Gastrocnemius medialis (tissue), 4 donors: ENCODE data around the gene CBX8. TPM values are rescaled to one million over a fixed set of nuclear protein-coding genes. Genes with fewer than 3 reads are reported as not detected.

Source experiments
- ATAC-seq, 2 donors: fragments of 150-250 bp; one replicate each; pipeline ENCODE4 v1.9.1; 2016
- DNase-seq, 2 donors: peaks; one replicate each; pipeline ENCODE4 v3.0.0-alpha.2; 2019
- H3K27ac ChIP-seq, 4 donors: fragments of 200-600 bp; sonication (generic); 1 replicate in 1 of 4; 2 replicates in 3 of 4; pipeline ENCODE4 v1.5.1; 2016 to 2018; ENCODE audit warnings: mild to moderate bottlenecking in 2 of 4, moderate library complexity in 1 of 4
- H3K27me3 ChIP-seq, 3 donors: fragments of 200-600 bp; sonication (generic) in 2 of 3; 1 replicate in 1 of 3; 2 replicates in 2 of 3; pipeline versions ENCODE4 v1.5.1 to v1.6.0; 2016 to 2019; ENCODE audit warnings: mild to moderate bottlenecking in 1 of 3, moderate library complexity in 1 of 3
- H3K36me3 ChIP-seq, 2 donors: fragments of 200-600 bp; sonication (generic) in 1 of 2; one replicate each; pipeline ENCODE4 v1.5.1; 2017 to 2018
- H3K4me1 ChIP-seq, 2 donors: fragments of 200-600 bp; sonication (generic) in 1 of 2; one replicate each; pipeline ENCODE4 v1.5.1; 2016 to 2017; ENCODE audit warnings: mild to moderate bottlenecking in 2 of 2
- H3K4me3 ChIP-seq, 4 donors: fragments of 200-600 bp; sonication (generic) in 3 of 4; 1 replicate in 1 of 4; 2 replicates in 3 of 4; pipeline ENCODE4 v1.5.1; 2016 to 2019; ENCODE audit warnings: mild to moderate bottlenecking in 2 of 4
- H3K9me3 ChIP-seq, 3 donors: fragments of 200-600 bp; sonication (generic) in 2 of 3; 1 replicate in 1 of 3; 2 replicates in 2 of 3; pipeline ENCODE4 v1.5.1; 2016 to 2019
- POLR2A ChIP-seq, 2 donors: fragments of 450-650 bp; IDR thresholded peaks; one replicate each; pipeline ENCODE4 v1.6.1; 2017; ENCODE audit warnings: antibody characterized with exemption in 2 of 2, mild to moderate bottlenecking in 2 of 2, moderate library complexity in 2 of 2
- in situ Hi-C, 4 donors: fragments of 200-750 bp; cut with MboI; loops; one replicate each; pipeline versions ENCODE4 v1.15.0 to v1.8.0; 2017; ENCODE audit warnings: low sequenced_read_pairs in 4 of 4
- intact Hi-C: fragments of 100-400 bp; cut with DNase I; formaldehyde crosslinking; loops from one replicate; pipeline ENCODE4 v1.15.1; 2023; ENCODE audit warnings: low total_unique reads
- total RNA-seq, 4 donors: library from RNA; depleted of rRNA; stranded (reverse); fragments of >200 nt; gene quantifications; one replicate each; pipeline versions ENCODE4 v1.1.0 to v1.2.3, GENCODE V29; 2016
- TF ChIP-seq, protein P1 (sequence below), 5 experiments: fragments of 450-650 bp in 3 of 5; fragments of 200-600 bp in 2 of 5; sonication (generic) in 2 of 5; IDR thresholded peaks in 4 of 5; conservative IDR thresholded peaks in 1 of 5; 1 replicate in 4 of 5; 2 replicates in 1 of 5; pipeline ENCODE4 v1.5.1; 2016 to 2019; ENCODE audit warnings: antibody characterized with exemption in 5 of 5, mild to moderate bottlenecking in 3 of 5, moderate library complexity in 3 of 5

The CBX8 gene
- total RNA-seq, 4 donors from 2014 or later: 0.18 to 0.94 (median 0.49) TPM; not detected in 1

DNA sequence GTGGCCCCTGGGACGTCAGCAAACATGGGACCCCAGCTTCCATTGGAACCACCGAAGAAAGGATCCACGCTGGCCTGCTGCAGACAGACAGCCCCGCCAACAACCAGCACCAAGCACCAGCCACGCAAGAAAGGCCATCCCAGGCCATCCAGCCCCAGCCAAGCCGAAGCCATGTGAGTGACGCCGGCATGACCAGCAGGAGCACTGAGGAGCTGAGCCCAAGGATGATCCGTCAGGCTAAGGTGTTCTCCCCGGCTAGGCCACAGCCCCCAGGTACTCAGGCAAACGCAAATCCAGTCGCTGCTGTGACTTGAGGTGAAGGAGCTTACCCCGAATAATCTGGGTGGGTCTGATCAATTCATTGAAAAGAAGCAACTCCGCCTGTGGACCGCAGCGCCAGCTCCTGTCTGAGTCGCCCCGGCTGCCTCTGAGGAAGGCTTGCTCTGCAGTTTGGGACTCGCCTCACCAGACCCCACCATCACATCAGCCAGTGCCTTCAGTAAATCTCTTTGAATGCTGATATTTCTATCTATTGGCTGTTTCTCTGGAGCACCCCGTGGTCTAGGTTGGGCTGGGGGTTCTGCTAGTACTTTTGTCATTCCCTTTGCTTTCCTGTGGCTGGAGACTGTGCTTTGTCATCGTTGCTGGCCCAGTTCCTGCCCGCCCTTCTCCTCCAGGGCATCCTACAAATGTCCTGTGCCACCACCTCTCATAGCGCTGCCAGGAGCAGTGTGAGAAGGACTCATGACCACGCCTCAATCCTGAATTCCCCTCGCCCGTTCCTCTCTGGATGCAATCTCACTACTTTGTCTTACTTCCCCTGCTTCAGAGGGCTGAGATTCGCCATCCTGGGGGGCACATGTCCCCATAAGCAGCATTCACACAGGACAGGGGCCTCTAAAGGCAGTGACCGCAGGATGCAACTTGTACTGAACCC, 27.0 kb downstream of the CBX8 start:
- in situ Hi-C loops (no loop called here), intact Hi-C loops (no loop called here)
- ATAC-seq (no peak), DNase-seq (no peak)
- H3K27me3 ChIP-seq: peaks cover 31 to 41% (median 38%) of the 10 kb centered on the region in 3 donors
- no peaks in the 10 kb centered on the region for H3K9me3 ChIP-seq
- H3K36me3 ChIP-seq: no peaks in the 10 kb centered on the region
- H3K4me1 ChIP-seq: no peaks in the 10 kb centered on the region
- no peak overlapping the region for H3K4me3 ChIP-seq
- H3K27ac ChIP-seq: no peak overlapping the region
- TF ChIP-seq, protein P1, sequence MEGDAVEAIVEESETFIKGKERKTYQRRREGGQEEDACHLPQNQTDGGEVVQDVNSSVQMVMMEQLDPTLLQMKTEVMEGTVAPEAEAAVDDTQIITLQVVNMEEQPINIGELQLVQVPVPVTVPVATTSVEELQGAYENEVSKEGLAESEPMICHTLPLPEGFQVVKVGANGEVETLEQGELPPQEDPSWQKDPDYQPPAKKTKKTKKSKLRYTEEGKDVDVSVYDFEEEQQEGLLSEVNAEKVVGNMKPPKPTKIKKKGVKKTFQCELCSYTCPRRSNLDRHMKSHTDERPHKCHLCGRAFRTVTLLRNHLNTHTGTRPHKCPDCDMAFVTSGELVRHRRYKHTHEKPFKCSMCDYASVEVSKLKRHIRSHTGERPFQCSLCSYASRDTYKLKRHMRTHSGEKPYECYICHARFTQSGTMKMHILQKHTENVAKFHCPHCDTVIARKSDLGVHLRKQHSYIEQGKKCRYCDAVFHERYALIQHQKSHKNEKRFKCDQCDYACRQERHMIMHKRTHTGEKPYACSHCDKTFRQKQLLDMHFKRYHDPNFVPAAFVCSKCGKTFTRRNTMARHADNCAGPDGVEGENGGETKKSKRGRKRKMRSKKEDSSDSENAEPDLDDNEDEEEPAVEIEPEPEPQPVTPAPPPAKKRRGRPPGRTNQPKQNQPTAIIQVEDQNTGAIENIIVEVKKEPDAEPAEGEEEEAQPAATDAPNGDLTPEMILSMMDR (IDR thresholded peaks at IDR 0.05 in 4 of 5, conservative IDR thresholded peaks at IDR 0.05 in 1 of 5): no peak
- TF ChIP-seq POLR2A (IDR thresholded peaks at IDR 0.05): no peak

DNA sequence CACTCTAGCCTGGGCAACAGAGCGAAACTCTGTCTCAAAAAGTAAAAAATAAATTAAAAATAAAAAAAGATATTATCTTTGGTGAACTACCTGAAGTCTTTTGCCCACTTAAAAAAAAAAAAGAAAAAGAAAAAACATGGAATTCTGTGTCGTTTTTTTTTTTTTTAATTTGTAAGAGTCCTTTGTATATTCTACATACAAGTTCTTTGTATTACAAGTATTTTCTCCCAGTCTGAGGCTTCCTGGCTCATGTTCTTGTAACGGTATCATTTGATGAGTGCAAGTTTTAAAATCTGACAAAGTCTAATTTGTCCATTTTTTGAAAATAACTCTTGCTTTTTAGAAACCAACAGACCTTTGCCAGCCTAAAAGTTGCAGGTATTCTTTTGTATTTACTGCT, 31.2 kb downstream of the CBX8 start:
- Histone ChIP-seq H3K36me3 (no peaks in the 10 kb centered on the region), H3K4me1 (no peaks in the 10 kb centered on the region), H3K27me3 (peaks cover 7 to 17% (median 16%) of the 10 kb centered on the region in 3 donors), H3K4me3 (no peak overlapping the region), H3K27ac (no peak overlapping the region), H3K9me3 (no peaks in the 10 kb centered on the region)
- ATAC-seq: no peak
- in situ Hi-C loops: no loop called here
- TF ChIP-seq, protein P1 (IDR thresholded peaks at IDR 0.05 in 4 of 5, conservative IDR thresholded peaks at IDR 0.05 in 1 of 5): no peak
- TF ChIP-seq POLR2A (IDR thresholded peaks at IDR 0.05): no peak
- no peak for DNase-seq
- intact Hi-C loops: no loop called here

DNA sequence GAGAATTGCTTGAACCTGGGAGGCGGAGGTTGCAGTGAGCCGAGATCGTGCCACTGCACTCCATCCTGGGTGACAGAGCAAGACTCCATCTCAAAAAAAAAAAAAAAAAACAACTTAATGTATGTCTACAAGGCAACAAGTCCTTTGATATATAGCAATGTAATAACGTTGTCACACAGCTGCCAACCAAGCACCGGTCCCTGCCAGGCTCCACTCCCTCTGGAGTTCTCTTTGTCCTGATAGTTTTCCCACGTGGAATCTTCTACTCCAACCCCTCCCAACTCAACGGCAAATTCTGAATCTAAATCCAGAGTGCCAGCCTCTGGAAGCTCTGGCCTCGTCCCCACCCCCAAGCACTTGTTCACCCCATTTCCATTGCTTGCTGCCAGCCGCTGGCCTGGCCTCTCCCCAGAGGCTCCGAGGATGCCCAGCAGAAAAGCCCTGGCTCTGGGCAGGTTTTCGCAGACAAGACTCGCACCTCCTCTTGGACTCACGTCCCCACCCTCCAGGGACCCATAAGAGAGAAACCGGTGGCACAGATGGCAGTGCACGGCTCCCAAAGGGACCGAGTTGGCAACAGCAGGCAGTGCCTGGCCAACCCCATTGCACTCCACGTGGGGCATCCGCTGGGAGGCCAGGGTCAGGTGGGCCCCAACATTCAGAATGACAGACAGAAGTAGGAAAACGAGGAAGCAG, 34.8 kb downstream of the CBX8 start:
- ATAC-seq (no peak), DNase-seq (no peak)
- intact Hi-C loops (no loop called here), in situ Hi-C loops (no loop called here)
- no peaks in the 10 kb centered on the region for H3K4me1 ChIP-seq
- no peaks in the 10 kb centered on the region for H3K36me3 ChIP-seq
- TF ChIP-seq, protein P1 (IDR thresholded peaks at IDR 0.05 in 4 of 5, conservative IDR thresholded peaks at IDR 0.05 in 1 of 5): no peak
- no peak for TF ChIP-seq POLR2A (IDR thresholded peaks at IDR 0.05)
- no peak overlapping the region for H3K27ac ChIP-seq
- H3K9me3 ChIP-seq: no peaks in the 10 kb centered on the region
- no peak overlapping the region for H3K4me3 ChIP-seq
- peaks cover 8 to 27% (median 15%) of the 10 kb centered on the region in 3 donors for H3K27me3 ChIP-seq

DNA sequence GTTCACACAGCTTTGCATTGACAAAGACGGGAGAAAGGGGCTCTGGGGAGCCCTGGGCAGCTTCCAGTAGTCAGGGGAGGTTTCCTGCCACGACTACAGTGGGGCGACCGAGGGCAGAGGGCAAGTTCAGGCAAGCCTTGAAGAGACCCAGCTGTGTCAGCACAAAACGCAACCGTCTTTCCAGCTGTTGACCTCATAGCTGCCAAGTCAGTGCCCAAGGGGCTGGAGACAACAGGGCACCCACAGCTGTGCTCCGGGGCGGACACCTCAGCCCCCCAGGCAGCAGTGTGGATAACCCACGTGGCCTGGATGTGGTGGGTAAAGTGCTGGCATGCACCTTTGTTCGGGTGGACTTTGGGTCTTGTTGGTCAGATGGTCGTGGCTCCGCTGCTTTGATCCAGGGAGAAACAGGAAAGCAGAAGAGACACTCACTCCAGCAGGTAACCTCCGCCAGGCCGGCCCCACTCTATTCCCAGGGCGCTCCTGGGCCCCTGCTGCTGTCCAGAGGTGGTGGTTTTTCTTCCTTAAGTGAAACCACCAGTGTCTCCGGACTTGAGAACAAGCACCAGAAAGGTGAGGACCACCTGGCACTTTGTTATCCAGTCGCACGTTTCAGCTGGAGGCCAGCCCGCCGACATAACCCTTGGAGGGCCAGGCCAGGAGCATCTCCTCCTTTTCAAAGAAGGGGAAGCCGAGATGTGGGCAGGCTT, 36.5 kb downstream of the CBX8 start:
- ATAC-seq: no peak
- H3K36me3 ChIP-seq: no peaks in the 10 kb centered on the region
- H3K4me3 ChIP-seq: no peak overlapping the region
- H3K9me3 ChIP-seq: no peaks in the 10 kb centered on the region
- TF ChIP-seq, protein P1 (IDR thresholded peaks at IDR 0.05 in 4 of 5, conservative IDR thresholded peaks at IDR 0.05 in 1 of 5): no peak
- TF ChIP-seq POLR2A (IDR thresholded peaks at IDR 0.05): no peak
- intact Hi-C loops (no loop called here), in situ Hi-C loops (no loop called here)
- H3K27me3 ChIP-seq: peaks cover 13 to 15% (median 14%) of the 10 kb centered on the region in 3 donors
- H3K27ac ChIP-seq: no peak overlapping the region
- no peaks in the 10 kb centered on the region for H3K4me1 ChIP-seq
- no peak for DNase-seq
